Embryonic facial prominence (tissue), 1 donor: ENCODE measurements around the gene PCSK4.
A peak's percentile ranks its signal among the peaks of the same experiment; 100 is the strongest.
"Not testable (repeated sequence)": the region's sequence is repeated elsewhere in the genome, so short reads cannot be mapped to it uniquely, and the experiment has no call there.

Experiments
- DNase-seq: peaks from one replicate; pipeline ENCODE4 v3.0.0-alpha.2; 2016; ENCODE audit errors: extremely low spot score

The PCSK4 gene

DNA sequence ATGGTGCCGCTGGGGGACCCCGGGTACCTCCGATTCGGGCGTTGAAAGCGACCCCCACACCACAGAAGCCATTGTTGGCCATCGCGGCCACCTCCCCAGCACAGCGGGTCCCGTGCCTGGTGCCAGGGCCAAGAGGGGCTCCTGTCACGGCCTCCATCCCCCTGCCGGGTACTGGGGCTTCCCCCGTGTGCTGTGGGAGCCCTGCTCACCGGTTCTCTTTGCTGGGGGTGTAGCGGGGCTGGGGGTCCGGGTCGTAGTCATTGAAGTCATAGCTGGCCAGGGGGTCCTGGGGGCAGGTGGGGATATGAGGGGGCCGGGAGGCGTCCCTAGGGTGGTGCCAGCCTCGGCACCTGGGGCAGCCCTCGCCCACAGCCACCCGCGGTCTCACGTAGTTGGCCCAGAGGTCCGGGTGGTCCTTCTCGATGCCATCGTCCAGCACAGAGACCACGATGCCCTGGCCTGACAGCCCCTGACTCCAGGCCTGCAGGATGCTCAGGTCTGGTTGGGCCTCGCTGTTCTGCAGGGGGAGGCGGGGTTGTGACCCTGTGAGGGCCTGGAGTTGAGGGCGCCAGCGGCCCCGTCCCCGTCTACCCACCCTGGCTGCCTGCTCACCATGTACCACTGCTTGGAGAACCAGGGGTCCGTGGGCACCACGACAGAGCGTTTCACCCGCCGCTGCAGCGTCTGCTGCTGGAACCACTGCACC, 2.4 kb downstream of the PCSK4 start:
- DNase-seq: no peak

DNA sequence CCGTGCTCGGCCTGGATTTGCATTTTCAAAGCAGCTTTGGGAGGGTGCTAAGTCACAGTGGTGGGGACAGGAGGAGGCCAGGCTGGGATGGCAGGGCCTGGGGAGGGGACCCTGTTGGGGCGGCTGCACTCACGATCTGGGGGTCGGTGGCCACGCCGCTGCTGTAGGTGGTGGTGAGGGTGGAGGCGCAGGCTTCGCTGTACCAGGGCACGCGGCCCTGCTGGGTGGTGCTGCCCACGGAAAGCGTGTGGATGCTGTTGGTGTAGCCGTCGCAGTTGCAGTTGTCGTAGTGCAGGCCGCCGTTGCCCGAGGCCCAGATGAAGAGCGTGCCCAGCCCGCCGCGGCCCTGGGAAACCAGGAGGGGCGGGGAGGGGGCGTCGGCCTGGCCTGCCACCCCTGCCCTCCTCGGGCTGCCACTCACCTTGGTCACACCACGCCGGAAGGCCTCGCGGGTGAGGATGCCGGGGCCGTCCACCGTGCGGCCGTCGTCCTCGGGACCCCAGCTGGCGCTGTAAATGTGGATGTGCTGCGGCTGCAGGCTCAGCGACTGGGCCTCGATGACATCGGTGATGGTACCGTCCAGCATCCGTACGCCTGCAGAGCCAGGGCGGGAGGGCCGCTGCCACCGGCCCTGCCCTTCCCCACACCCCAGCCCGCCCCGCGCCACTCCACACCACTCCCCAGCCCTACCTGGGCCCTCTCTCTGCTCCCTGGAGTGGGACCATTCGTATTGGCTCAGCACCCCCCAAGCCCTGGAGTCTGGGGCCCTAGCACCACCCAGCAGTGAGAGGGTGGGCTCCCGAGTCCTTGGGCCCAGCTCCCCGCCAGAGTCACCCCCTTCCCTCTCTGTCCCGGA, 3.2 kb downstream of the PCSK4 start:
- DNase-seq: no peak

DNA sequence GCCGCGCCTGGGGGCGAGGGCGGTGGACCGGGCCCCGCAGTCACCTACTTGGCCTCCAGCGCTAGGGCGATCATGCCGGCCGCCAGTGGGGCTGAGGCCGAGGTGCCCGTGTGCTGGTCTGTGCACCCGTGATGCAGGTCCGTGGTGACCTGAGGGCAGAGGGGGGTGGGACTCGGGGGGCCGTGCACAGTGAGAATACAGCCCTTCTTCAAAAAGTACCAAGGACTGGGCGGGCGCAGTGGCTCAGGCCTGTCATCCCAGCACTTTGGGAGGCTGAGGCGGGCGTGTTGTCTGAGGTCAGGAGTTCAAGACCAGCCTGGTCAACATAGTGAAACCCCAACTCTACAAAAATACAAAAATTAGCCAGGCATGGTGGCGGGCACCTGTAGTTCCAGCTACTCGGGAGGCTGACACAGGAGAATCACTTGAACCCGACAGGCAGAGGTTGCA, 6.1 kb downstream of the PCSK4 start:
- no peak for DNase-seq

DNA sequence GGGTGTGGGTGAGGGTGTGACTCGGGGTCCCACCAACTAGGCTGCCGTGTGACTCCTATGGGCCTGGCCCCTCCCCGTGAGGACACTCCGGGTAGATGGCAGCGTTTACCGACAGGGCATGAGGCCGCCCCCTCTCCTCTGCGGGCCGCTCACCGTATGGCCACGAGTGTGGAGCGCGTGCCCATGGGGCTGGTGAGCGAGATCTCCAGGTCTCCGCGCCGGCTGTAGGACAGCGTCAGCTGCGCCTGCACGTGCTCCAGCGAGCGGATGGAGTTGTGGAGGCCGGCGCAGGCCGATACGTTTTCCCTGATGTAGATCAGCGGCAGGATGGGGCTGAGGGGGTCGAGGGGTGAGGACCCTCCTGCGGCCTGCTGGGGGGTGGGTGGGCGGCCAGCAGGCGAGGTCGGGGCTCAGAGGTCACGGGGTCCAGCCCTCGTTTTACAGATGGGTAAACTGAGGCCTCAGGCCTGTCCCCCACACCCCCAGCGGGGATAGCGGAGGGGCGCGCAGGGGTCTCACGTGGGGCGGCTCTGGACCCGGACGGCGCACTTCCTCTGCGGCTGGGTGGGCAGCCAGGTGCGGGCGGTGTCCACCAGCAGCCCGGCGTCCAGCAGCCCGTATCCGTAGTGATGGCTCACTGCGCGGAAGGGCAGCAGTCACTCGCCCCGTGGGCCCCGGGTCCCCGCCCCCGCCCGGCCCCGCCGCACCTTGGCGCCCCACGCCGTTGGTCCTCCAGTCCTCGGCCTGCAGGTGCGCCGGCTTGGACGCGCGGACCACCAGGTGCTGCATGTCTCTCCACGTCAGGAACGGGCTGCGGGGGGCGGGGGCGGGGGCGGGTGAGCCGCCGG, 6.8 kb downstream of the PCSK4 start:
- no peak for DNase-seq

DNA sequence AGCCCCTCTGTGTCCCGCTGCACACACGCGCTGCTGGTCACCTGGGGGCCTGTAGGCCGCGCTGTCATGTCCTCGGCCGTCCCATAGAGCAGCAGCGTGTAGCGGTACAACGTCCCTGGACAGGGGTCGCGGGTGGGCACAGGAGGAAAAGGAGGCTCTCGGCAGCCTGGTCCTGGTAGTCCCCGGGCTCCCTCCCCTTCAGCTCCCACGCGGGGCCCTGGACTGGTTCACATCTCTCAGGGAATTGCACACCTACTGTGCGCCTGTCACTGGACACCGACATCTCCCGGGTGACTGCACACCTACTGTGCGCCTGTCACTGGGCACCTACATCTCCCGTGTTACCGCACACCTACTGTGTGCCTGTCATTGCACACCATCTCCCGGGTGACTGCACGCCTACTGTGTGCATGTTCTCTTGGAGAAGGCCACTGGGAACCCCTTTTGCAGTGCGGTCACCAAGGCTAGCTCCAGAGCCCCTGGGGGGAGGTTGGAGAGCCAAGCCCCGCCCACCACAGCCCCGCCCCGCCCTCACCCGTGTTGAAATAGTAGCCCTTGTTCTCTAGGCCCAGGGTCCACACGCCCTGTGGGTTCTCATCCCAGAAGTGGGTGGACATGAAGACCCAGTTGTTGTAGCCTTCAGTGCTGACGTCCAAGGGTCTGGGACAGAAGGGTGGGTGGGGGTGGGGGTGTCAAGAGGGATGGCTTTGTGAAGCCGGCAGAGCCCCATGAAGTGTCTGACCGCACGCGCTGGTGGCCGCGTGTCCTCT, 7.6 kb downstream of the PCSK4 start:
- no peak for DNase-seq

DNA sequence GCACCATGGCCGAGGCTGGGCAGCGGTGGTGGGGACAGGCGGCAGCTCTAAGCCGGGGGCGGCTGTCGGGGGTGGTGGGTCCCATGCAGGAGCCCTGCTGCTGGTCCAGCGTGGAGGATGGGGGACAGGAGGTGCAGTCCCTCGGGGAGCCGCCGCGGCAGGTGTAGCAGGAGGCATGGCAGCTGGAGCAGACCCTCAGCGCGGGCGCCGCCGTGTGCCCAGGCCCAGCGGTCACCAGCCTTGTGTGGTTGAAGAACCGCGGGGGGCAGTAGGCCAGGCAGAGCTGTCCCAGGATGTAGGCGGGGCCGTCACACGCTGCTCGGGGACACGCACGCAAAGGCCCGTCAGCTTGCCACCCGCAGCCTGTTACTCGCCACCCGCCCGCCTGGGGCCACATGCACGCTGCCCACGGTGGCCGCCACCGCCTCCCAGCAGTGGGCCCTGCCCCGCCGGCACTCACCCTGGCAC, 8.2 kb downstream of the PCSK4 start:
- no peak for DNase-seq

DNA sequence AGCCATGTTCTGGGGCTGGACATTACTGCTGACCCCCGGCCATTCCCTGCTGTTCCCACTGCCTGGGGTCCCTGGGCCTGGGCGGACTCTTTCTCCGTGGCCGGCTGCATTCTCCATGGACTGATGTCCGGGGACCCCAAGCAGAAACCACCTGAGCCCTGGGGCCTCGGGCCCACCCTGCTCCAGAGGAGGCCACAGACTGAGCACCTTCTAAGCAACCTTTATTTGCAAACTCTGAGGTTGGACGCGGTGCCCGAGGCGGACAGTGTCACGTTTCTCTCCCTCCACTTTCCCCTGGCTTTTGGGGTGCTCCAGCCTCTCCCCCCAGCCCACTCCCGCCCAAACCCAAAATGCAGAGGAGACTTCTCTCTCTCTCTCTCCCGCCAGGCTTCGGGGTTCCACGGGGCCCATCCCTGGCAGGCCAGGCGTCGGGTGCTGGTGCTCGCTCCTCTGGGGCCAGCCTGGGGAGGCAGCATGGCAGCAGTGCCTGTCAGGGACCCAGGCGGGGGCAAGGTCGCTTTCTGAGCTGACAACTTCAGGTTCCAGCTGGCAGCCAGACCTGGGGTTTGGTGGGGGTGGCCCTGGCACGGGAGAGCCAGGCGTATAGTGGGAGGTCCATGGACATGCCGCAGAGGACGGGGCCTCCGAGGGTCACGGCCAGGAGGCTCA, 8.8 kb downstream of the PCSK4 start:
- no peak for DNase-seq

DNA sequence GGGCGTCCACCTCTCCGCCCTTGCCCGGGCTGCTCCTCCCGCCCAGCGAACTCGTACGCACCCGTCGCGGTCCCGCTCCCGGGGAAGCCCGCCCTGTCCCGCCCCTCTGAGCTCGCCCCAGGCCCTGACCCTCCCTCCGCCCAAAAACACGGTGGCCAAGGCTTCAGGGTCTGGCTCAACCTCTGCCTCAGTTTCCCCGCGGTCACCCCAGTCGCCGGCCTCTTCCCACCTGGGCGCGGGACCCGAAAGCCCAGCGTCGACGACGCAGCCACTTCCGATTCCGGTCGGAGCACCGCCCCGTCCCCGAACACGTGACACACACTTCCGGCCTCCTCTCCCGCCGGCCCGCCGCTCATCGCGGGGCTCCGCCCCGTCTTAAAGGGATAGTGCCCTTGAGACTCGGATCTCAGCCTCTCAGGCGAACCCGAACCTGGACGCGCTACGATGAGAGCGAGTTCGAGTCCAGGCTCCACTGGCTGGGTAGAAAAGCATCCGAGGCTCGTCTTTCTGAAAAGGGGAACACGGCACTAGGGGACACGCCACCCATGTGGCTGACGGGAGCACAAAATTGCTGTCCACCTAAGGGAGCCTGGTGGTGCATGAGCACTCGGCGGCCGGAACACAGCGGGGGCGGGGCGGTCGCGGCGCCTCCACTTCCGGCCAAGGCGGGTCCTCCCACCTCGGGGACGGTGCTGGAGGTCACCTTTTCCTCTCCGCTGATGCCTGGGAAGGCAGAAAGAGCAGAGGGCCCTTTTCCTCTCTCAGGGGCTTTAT, 11.0 kb downstream of the PCSK4 start, which contains the start of gene C19orf25:
Gene C19orf25, minus strand, starts transcription at position 282 of the 774 bp plus-strand sequence. CDS start 312 bp downstream, outside the sequence.
- peak; percentile 90 for DNase-seq

DNA sequence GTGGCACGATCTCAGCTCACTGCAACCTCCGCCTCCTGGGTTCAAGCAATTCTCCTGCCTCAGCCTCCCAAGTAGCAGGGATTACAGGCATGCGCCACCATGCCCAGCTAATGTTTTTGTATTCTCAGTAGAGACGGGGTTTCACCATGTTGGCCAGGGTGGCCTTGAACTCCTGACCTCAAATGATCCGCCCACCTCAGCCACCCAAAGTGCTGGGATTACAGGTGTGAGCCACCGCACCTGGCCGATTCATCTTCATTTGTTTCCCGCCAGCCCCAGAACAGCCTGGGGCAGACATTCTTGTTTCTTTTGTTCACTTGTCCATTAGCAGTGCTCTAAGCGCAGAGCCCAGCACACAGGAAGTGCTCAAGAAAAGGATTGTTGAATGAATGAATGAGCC, 13.1 kb downstream of the PCSK4 start:
- not testable (repeated sequence) for DNase-seq

DNA sequence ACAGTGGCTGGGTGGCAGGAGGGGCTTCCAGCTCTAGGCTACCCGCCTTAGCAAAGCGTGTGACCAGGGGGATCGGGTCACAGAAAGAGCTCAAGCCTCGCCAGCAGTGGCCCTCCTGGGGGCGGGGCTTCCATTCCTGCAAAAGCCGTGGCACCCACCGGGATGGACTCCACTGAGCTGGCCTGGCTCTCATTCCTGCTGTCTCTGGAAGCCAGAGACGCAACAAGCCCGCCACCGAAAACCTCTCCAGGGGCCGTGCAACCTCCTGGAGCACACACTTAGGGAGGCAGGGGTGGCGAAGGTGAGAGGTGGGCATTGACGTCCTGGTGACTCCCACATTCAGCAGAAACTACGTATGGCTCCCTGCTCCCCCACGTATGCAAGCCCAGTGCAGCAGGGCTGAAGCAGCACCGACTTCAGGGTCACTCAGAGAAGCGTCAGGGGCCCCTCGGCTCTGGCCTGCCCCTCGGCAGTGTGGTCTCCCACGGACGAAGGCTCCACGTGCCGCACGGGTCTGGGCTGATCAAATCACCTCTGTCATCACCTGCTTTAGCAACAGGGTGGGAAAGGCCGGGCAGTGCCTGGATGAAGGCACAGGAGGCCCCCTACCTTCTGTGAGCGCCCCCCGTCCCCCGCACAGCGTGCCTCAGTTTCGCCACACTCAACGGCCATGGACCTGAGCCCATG, 14.3 kb downstream of the PCSK4 start:
- DNase-seq: no peak

DNA sequence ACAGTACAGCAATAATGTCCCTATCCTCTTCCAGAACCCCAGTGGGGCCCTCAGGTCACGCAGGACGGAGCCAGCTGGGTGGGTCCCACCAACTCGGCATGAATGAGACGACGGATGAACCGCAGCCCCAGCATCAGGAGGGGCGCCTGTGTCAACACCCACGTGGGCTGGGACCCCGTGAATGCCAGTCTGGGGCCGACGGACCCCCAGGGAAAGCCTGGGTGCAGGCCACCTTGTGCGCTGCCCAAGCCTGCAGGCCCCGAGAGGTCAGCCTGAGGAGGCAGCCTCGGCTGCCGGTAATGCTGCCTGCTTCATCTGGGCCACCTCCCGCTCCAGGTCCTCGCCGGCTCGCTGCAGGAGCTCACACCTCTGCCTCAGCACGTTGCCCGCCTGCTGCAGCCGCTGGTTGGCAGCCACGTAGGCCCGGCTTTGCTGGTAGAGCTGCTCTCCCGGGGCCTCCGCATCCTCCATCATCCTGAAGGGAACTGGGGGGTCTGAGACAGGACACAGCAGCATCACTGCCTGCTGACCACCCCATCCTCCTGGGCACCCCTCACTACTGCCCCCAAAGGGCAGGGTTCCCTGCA, 15.3 kb downstream of the PCSK4 start:
- DNase-seq: no peak

DNA sequence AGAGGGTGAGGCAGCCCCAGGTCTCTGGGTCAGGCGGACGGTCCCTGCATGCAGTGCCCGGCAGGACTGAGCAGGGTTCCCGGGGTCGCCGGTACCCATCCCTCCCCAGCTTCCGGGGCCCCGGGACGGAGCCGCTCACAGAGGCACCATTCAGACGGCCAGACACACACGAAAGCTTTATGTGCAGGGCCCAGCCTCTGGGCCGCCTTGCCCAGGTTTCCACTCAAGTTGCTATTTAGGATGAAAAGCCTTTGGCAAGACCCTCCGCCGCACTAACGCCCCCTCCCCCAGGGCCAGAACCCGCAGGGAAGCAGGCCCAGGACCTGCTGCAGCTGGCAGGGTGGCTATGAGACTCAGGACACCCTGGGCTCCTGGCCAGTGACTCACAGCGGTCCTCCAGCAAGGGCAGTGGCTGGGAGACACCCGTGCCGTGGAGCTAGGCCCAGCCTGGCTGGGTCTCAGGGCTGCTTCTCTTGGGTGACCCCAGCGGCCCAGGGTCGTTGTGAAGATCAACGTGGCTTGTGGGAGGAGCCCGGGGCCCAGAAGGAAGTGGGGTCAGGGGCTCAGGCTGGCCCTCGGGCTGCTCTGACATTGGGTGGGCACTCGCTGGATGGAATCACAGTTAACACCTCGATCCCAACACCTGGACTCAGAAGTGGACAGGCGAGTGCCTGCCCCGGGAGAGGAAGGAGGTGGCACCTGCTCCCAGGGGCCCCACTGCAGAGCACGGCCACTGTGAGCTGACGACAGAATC, 16.0 kb downstream of the PCSK4 start:
- no peak for DNase-seq

DNA sequence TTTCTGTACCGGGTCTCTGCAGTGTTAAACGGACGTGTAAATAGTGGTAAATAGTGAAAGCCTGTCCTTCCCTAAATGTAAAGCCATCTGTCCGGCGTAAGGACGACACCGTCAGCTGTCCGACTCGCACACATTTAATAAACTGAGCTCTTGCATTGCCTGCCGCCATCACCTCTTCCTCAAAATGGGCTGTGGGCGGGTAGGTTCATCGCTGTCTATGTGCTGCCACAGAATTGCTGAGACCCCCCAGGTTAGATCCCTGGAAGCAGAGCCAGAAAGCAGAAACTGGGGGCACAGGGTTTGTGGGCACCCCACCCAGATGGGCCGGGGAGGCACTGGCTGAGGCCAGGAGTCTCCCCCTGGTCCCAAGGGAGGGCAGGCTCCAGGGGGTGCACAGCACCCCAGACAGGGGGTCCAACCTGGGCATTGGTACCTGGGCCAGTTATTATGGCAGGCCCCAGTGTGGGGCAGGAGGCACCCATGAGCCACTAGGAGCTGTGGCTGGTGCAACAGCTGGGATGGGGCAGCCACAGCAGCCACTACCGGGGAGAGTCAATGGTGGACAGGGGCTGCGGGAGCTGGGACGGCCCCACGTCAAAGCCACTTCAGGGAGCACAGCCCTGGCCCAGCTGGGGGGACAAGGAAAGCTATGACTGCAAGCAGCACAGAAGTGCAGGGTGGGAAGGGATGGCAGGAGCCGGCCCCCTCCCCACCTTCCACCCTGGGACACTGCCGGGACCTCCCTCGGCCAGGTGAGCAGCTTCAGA, 16.9 kb downstream of the PCSK4 start:
- DNase-seq: no peak

DNA sequence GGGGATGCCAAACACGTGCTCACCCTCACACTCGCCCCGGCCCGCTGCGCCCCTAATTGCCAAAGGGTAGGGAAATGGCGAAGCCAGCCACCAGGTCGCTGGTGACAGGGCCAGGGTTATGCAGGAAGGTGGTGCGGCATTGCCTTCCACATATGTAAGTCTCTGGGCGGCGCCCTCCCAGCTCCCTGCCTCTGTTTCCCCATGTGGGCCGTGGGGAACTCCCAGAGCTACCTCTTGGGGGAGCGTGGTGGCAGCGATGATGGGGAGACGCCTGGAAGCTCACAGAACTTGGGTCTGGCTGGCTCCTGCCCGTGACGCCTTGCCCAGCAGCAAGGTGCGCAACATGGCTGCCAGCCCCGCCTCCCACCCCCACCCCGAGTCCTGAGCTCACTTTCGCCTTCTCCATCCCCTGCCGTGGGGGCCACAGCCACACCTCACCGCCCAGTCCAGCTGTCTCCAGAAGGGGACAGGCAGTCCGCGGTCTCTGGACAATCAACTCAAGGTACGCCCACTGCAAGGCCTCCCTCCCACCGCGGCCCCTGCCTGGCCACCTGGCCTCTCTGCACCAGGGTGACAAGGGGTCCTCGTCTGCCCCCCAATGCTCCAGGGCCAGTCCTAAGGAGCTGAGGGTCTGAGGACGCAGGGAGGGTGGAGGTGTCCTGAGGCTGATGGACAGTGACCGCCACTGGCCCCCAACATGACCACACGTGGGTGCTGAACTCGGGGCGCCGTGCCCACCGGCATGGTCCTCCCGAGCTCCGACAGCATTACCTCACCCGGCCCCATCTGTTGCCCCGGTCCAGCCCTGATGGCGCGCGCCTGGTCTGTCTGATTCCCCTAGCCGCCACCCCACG, 17.7 kb downstream of the PCSK4 start:
- DNase-seq: no peak

DNA sequence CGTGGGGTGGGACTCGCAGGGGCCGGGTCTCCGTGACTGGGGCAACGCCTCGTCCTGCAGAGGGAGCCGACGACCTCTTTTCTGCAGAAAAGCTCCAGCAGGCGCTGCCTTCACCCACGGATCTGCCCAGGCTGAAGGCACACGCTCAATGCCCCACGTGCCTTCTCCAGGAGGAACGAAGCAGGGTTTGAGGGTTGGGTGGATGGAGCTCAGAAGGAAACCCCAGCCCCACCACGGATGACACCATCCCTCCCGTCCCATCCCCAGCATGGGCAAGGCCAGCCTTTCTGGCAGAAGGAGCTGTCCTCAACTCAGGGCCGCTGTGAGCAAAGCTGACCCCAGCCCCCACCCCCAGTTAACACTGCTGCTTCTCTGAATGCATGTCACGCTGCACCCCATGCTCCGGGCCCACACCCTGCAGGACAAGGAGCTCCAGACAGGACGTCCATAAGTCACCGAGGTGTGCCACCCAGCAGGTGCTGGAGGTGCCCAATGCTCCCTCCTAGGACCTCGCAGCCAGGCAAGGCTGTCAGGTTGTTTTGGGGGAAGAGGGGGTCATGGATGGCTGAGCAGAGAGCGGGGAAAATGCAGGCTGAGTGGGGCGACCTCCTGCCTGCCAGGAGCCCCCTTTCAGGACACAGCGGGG, 18.5 kb downstream of the PCSK4 start:
- no peak for DNase-seq

DNA sequence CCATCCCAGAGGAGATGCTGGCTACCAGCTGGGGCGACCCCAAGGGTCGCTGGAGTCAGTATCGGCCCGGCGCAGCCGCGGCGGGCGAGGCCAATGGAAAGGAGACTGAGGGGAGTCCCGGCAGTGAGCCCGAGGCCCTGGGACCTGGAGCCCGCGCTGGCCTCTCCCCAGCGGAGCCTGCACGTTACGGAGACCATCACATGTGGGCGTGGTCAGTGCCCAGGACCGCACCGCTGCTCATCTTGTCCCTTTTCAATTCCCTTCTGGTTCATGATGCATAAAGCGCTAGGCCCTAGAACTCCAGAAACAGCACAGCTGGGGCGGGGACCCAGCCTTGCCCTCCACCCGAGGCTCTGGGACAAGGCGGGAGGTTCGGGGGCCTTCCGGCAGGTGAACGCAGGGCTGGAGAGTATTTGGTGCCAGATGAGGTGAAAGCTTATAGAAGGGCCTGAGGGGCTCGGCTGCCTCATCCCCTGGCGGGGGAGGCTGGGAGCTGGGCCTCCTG, 19.1 kb downstream of the PCSK4 start:
- no peak for DNase-seq
